ENCODE measurements around the gene NT5C2. TPM values are rescaled to one million over a fixed set of nuclear protein-coding genes. Genes with fewer than 3 reads are reported as not detected.
A peak's percentile ranks its signal among the peaks of the same experiment; 100 is the strongest.

NT5C2 gene
- total RNA-seq, 4 donors from 2014 or later = 36.0 to 53.6 (median 40.8) TPM

DNA sequence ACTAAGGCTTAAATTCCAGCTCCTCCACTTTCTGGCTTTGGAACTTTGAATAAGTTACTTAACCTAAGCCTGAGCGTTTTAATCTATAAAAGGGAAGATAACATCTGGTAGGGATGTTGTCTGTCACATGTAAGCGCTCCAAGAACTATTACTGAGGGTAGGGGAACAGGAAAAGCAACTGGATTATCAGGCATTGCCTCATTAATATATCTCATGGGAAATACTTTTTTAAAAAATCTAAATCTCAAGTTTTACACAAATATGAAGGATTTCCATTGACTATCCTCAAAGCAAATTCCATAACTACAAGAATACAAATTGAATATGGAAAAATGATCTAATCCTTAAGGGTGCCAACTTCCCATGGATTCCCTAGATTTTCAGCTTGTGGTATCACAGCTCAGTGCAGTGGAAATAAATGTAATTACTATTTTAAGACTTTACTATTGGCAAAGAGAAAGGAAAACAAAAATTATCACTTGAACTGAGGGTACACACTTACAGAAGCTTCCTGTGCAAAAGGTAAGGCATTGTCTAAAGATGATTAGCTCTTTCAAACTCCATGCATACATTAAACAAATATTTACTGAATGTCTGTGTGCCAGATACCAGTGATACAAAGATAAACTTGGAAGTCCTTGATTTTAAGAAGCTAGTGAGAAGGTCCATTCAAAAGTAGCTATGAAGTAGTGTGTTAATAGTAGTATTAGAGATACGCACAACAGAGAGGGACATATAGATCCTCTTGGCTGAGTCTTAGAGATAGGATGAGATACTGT is 38.4 kb downstream of the NT5C2 start:
- intact Hi-C loops (cut with DNase I; ENCODE audit: low total_unique reads) = no loop called here
- no peak overlapping the region for H3K4me3 ChIP-seq (ENCODE audit: low read depth, poor library complexity, severe bottlenecking)
- DNase-seq (ENCODE audit: low spot score in 2 of 2) = no peak
- TF ChIP-seq POLR2A (IDR thresholded peaks at IDR 0.05) = no peak
- TF ChIP-seq CTCF (IDR thresholded peaks at IDR 0.05) = no peak
- WGBS, 2 donors = 43 to 45% methylated on average over 3 of the region's 3 CpGs

- DNase-seq (ENCODE audit: low spot score in 2 of 2) = no peak
- TF ChIP-seq POLR2A (IDR thresholded peaks at IDR 0.05) (no peak), CTCF (IDR thresholded peaks at IDR 0.05) (no peak)
- no peak overlapping the region for H3K4me3 ChIP-seq (ENCODE audit: low read depth, poor library complexity, severe bottlenecking)
- intact Hi-C loops (cut with DNase I; ENCODE audit: low total_unique reads) = no loop called here
- WGBS, 2 donors = 45 to 48% methylated on average over 8 of the region's 8 CpGs
Measured at GRCh38 chr10:103153302-103154197, 39.5 kb downstream of the NT5C2 start.

GRCh38 chr10:103149991-103150622 is 43.0 kb downstream of the NT5C2 start:
- intact Hi-C loops (cut with DNase I; ENCODE audit: low total_unique reads) = no loop called here
- no peak overlapping the region for H3K4me3 ChIP-seq (ENCODE audit: low read depth, poor library complexity, severe bottlenecking)
- no peak for DNase-seq (ENCODE audit: low spot score in 2 of 2)
- no peak for TF ChIP-seq CTCF (IDR thresholded peaks at IDR 0.05)
- TF ChIP-seq POLR2A (IDR thresholded peaks at IDR 0.05) = no peak
- 91 to 94% methylated on average over 2 of the region's 2 CpGs for WGBS, 2 donors

DNA sequence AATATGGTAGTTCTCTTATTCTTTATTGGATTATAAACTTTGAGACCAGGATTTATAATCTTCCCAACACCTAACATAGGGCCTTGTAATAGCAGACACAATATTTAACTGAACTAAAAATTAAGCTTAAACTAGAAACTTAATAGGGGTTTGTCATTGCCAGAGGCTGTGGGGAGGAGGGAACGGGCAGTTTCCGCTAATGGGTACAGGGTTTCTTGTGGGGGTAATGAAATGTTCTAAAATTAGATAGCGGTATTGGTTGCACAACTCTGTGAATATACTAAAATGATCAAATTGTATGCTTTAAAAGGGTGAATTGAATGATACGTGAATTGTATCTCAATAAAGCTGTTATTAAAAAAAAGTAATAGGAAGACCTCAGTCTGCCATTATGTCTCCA is 45.4 kb downstream of the NT5C2 start:
- WGBS, 2 donors = 94 to 96% methylated on average over 4 of the region's 4 CpGs
- no peak overlapping the region for H3K4me3 ChIP-seq (ENCODE audit: low read depth, poor library complexity, severe bottlenecking)
- TF ChIP-seq POLR2A (IDR thresholded peaks at IDR 0.05) (no peak), CTCF (IDR thresholded peaks at IDR 0.05) (no peak)
- DNase-seq (ENCODE audit: low spot score in 2 of 2) = no peak
- intact Hi-C loops (cut with DNase I; ENCODE audit: low total_unique reads) = no loop called here

GRCh38 chr10:103145860-103146466 is 47.1 kb downstream of the NT5C2 start:
- peak; percentile 69 to 90 for DNase-seq (ENCODE audit: low spot score in 2 of 2)
- intact Hi-C loops (cut with DNase I; ENCODE audit: low total_unique reads) = no loop called here
- H3K4me3 ChIP-seq (ENCODE audit: low read depth, poor library complexity, severe bottlenecking) = no peak overlapping the region
- WGBS, 2 donors = 50 to 58% methylated on average over 3 of the region's 3 CpGs
- TF ChIP-seq POLR2A (IDR thresholded peaks at IDR 0.05) (no peak), CTCF (IDR thresholded peaks at IDR 0.05) (no peak)

Data from lower leg skin (tissue), 4 donors.